Gastrocnemius medialis (tissue), 4 donors: ENCODE data around the gene CTNNBL1.

Source experiments
- CTCF ChIP-seq, 5 experiments: fragments of 450-650 bp in 3 of 5; fragments of 200-600 bp in 2 of 5; sonication (generic) in 2 of 5; IDR thresholded peaks in 4 of 5; conservative IDR thresholded peaks in 1 of 5; 1 replicate in 4 of 5; 2 replicates in 1 of 5; pipeline ENCODE4 v1.5.1; 2016 to 2019; ENCODE audit warnings: antibody characterized with exemption in 5 of 5, mild to moderate bottlenecking in 3 of 5, moderate library complexity in 3 of 5
- POLR2A ChIP-seq, 2 donors: fragments of 450-650 bp; IDR thresholded peaks; one replicate each; pipeline ENCODE4 v1.6.1; 2017; ENCODE audit warnings: antibody characterized with exemption in 2 of 2, mild to moderate bottlenecking in 2 of 2, moderate library complexity in 2 of 2

GRCh38 chr20:37681384-37682112, 12.3 kb upstream of the CTNNBL1 start:
- TF ChIP-seq CTCF (IDR thresholded peaks at IDR 0.05 in 4 of 5, conservative IDR thresholded peaks at IDR 0.05 in 1 of 5) (no peak), POLR2A (IDR thresholded peaks at IDR 0.05) (no peak)
